C4-2B (cell line): Measurements from ENCODE around the gene SMARCB1.
A peak's percentile ranks its signal among the peaks of the same experiment; 100 is the strongest.

Experiments
- H3K27ac ChIP-seq: fragments of 450-650 bp; 2 replicates; pipeline ENCODE4 v1.5.1; 2017
- CTCF ChIP-seq: fragments of 450-650 bp; conservative IDR thresholded peaks from 2 replicates; pipeline ENCODE4 v1.5.1; 2017; ENCODE audit warnings: mild to moderate bottlenecking
- ZFX ChIP-seq: fragments of 450-650 bp; IDR thresholded peaks from 2 replicates; pipeline ENCODE4 v1.6.1; 2017

SMARCB1 gene

GRCh38 chr22:23781511-23782183 is 5.1 kb upstream of the SMARCB1 start:
- TF ChIP-seq ZFX (no peak), CTCF (no peak)
- no peak overlapping the region for H3K27ac ChIP-seq

GRCh38 chr22:23782252-23782651 is 4.5 kb upstream of the SMARCB1 start:
- TF ChIP-seq ZFX (no peak), CTCF (no peak)

GRCh38 chr22:23782703-23783102 is 4.1 kb upstream of the SMARCB1 start:
- no peak overlapping the region for H3K27ac ChIP-seq
- TF ChIP-seq CTCF, result no peak
- no peak for TF ChIP-seq ZFX

More at GRCh38 chr22:23782252-23782651, 4.5 kb upstream of the SMARCB1 start:
- no peak overlapping the region for H3K27ac ChIP-seq

- TF ChIP-seq CTCF (no peak), ZFX (no peak)
- H3K27ac ChIP-seq, result no peak overlapping the region
These were observed 3.3 kb upstream of the SMARCB1 start for GRCh38 chr22:23783265-23784150.

DNA sequence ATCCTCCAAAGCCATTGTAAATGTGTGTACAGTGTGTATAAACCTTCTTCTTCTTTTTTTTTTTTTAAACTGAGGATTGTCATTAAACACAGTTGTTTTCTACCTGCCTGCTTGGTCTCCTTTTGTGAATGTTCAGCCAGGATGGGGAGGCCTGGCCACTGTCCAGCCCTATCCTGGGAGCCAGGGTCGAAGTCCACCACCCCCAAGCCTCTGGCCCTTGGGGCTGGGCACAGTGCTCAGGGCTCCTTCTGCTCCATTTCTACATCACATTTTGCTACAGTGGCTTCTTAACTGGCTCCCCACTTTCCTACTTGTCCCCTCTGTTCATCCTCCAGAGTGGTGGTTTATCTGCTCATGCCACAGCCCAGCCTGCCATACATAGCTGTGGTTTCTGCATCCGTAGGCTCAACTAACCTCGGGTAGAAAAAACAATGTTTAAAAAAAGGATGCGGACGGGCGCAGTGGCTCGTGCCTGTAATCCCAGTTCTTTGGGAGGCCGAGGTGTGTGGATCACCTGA is 2.5 kb upstream of the SMARCB1 start:
- TF ChIP-seq CTCF (no peak), ZFX (no peak)
- no peak overlapping the region for H3K27ac ChIP-seq

DNA sequence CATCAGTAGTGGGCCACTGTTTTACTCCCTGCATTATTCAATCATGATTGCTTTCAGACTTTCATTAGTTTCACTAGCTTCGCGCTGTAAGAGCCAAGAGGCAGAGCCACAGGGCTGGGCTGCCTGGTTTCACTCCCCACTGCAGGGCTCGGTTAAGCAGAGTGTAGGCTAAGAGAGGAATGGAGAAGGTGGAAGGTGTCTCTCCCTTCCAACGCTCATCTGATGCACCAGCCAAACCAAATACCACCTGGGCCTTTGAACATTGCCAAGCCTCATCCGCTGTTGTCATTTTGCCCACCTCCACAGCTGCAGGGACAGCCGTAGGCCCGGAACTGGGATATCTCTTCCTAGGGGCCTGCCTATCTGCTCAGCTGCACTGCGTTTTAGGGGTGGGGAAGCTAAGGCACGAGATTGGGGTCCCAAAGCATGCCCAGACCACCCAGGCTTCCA is 480 bp upstream of the SMARCB1 start:
- TF ChIP-seq ZFX (no peak), CTCF (no peak)
- H3K27ac ChIP-seq, result peak overlapping the region; percentile 87

GRCh38 chr22:23787600-23787896 is 782 bp downstream of the SMARCB1 start:
- H3K27ac ChIP-seq, result peak overlapping the region; percentile 87
- TF ChIP-seq CTCF, result no peak
- no peak for TF ChIP-seq ZFX
